Tibial nerve (tissue), 4 donors: ENCODE data around the gene HLTF.

ENCODE experiments used
- CTCF ChIP-seq, 5 experiments: fragments of 200-600 bp in 3 of 5; fragments of 450-650 bp in 2 of 5; sonication (generic) in 3 of 5; IDR thresholded peaks; one replicate each; pipeline ENCODE4 v1.5.1; 2016 to 2019; ENCODE audit warnings: antibody characterized with exemption in 5 of 5, mild to moderate bottlenecking in 3 of 5, moderate library complexity in 2 of 5
- EP300 ChIP-seq, 2 donors: sonication (generic); formaldehyde crosslinking; IDR thresholded peaks; one replicate each; pipeline ENCODE4 v1.6.1; 2017; ENCODE audit warnings: antibody characterized with exemption in 2 of 2, mild to moderate bottlenecking in 1 of 2
- POLR2A ChIP-seq, 2 donors: fragments of 450-650 bp; IDR thresholded peaks; one replicate each; pipeline ENCODE4 v1.6.1; 2017; ENCODE audit warnings: antibody characterized with exemption in 2 of 2, mild to moderate bottlenecking in 2 of 2, moderate library complexity in 2 of 2

- no peak for TF ChIP-seq CTCF (IDR thresholded peaks at IDR 0.05)
- TF ChIP-seq POLR2A (IDR thresholded peaks at IDR 0.05): no peak
- no peak for TF ChIP-seq EP300 (IDR thresholded peaks at IDR 0.05)
Observed at GRCh38 chr3:148992635-148993255, 93.6 kb downstream of the HLTF start.
